CD4-positive, CD25-positive, alpha-beta regulatory T cell (primary cell): ENCODE measurements around the gene MITD1. TPM values are rescaled to one million over a fixed set of nuclear protein-coding genes. Genes with fewer than 3 reads are reported as not detected.
A peak's percentile ranks its signal among the peaks of the same experiment; 100 is the strongest.

Source experiments
- ATAC-seq, 2 donors: fragments of 150-1000 bp; cut with Tn5 transposase; one replicate each; pipeline ENCODE4 v1.10.0; 2021; ENCODE audit warnings: low read depth in 2 of 2, moderate number of reproducible peaks in 2 of 2, moderate library complexity in 1 of 2
- DNase-seq, 3 donors: peaks; one replicate each; pipeline versions ENCODE4 v3.0.0 to v3.0.0-alpha.2; 2012 to 2022; ENCODE audit warnings: mixed read lengths in 1 of 3
- H3K27ac ChIP-seq: one replicate; pipeline ENCODE4 v1.7.0; 2013; ENCODE audit warnings: mild to moderate bottlenecking, low read length; ENCODE audit not compliant: insufficient read depth, poor library complexity, severe bottlenecking
- H3K27me3 ChIP-seq: one replicate; pipeline ENCODE4 v1.7.0; 2013; ENCODE audit warnings: low read length; ENCODE audit not compliant: control insufficient read depth, insufficient read depth
- H3K36me3 ChIP-seq: one replicate; pipeline ENCODE4 v1.7.0; 2013; ENCODE audit warnings: mild to moderate bottlenecking, low read length, moderate library complexity; ENCODE audit not compliant: control insufficient read depth, insufficient read depth
- H3K4me1 ChIP-seq: 2 replicates; pipeline ENCODE4 v1.7.0; 2013; ENCODE audit warnings: mild to moderate bottlenecking, low read length; ENCODE audit not compliant: insufficient read depth, control insufficient read depth, poor library complexity, severe bottlenecking
- H3K4me3 ChIP-seq: one replicate; pipeline ENCODE4 v1.7.0; 2013; ENCODE audit warnings: low read depth, mild to moderate bottlenecking, low read length, moderate library complexity
- H3K9me3 ChIP-seq, 2 experiments: 1 replicate in 1 of 2; 2 replicates in 1 of 2; pipeline ENCODE4 v1.7.0; 2013; ENCODE audit warnings: low read length in 2 of 2, mild to moderate bottlenecking in 1 of 2, moderate library complexity in 1 of 2; ENCODE audit not compliant: control insufficient read depth in 2 of 2
- H3K27ac Mint-ChIP-seq, 3 donors: one replicate each; pipeline ENCODE4 v1.8.0; 2020 to 2022; ENCODE audit warnings: mild to moderate bottlenecking in 3 of 3, mixed read lengths in 3 of 3, moderate library complexity in 2 of 3
- H3K27me3 Mint-ChIP-seq: one replicate; pipeline ENCODE4 v1.8.0; 2022; ENCODE audit warnings: mild to moderate bottlenecking, mixed read lengths
- H3K36me3 Mint-ChIP-seq: one replicate; pipeline ENCODE4 v1.8.0; 2020; ENCODE audit warnings: mixed read lengths
- H3K4me1 Mint-ChIP-seq, 4 donors: one replicate each; pipeline ENCODE4 v1.8.0; 2020 to 2022; ENCODE audit warnings: mixed read lengths in 4 of 4, mild to moderate bottlenecking in 1 of 4
- H3K4me3 Mint-ChIP-seq, 4 donors: one replicate each; pipeline ENCODE4 v1.8.0; 2020 to 2022; ENCODE audit warnings: mild to moderate bottlenecking in 4 of 4, mixed read lengths in 4 of 4, moderate library complexity in 3 of 4
- H3K9me3 Mint-ChIP-seq, 7 donors: one replicate each; pipeline ENCODE4 v1.8.0; 2020 to 2022; ENCODE audit warnings: mixed read lengths in 7 of 7, mild to moderate bottlenecking in 3 of 7, moderate library complexity in 2 of 7
- polyA plus RNA-seq, 4 donors: library from polyadenylated mRNA; unstranded; fragments of 300-500 nt; fragmentation: Illumina TruSeq; gene quantifications; one replicate each; pipeline ENCODE4 v1.2.3, GENCODE V29; 2021
- total RNA-seq: library from RNA; stranded (reverse); gene quantifications from one replicate; pipeline ENCODE4 v1.2.3, GENCODE V29; 2022

The MITD1 gene
- total RNA-seq: 32.1 TPM
- polyA plus RNA-seq: 10 to 100 TPM; 49.8 to 69.1 (median 52.8) TPM

DNA sequence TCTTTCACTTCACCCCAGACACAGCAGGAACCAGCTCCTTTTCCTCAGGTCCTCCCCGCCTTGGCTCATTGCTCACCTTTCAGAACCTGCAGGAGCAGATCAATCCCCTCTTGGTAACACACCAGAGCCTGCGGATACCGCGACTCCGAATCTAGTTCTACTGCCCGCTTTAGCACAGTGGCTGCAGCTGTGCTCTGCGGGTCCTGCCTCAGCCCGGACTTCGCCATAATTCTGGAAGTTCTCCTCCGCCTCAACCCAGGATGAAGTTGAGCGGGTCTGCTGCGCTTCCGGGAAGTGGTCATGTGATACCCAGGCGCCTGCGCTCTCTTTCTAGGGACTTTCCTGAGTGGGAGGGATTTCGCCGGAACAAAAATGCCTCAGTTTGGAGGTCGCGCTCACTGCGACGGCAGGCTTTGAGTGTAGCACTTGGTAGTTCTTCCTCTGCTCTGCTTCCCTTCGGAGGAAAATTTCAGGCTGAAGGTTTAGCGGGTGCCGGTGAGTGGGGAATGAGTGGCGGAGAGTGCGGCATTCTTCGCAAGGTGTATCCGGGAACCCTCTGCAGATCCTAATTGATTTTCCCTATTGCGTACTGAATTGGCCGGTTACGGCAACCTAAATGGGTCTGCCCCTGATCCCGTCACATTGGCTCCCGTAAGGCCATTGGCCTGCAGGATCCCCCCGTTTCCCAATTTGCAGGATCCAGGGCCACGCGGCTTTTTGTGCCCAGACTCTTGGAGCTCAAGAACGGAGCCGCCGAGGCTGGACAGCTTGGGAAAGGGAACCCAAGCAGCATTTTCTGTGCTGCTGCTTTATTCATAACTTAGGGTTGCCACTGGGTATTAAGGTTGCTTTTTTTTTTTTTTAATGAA, at the start of gene MITD1, which contains the start of gene MRPL30:
Gene MITD1 (minus strand): TSS at position 304 of the 869 bp plus-strand sequence. CDS start 77 bp downstream, at position 227.
Gene MRPL30 (plus strand): TSS at position 430 of the 869 bp plus-strand sequence. CDS start 5,020 bp downstream, outside the sequence.
- Mint-ChIP-seq H3K27ac (peak within 1 kb of the TSS; percentile 97 to 100 (median 100)), H3K4me1 (peaks cover 34 to 84% (median 54%) of the 10 kb centered on the region in 4 donors), H3K9me3 (no peaks in the 10 kb centered on the region), H3K4me3 (peak within 1 kb of the TSS; percentile 94 to 100 (median 98)), H3K27me3 (no peaks in the 10 kb centered on the region), H3K36me3 (peaks cover 13% of the 10 kb centered on the region)
- peaks cover 47% of the 10 kb centered on the region for H3K4me1 ChIP-seq
- H3K9me3 ChIP-seq: no peaks in the 10 kb centered on the region
- H3K4me3 ChIP-seq: peak within 1 kb of the TSS; percentile 98
- H3K27ac ChIP-seq: peak within 1 kb of the TSS; percentile 90
- peak; percentile 88 to 96 (median 93) for DNase-seq
- peak; percentile 92 to 96 for ATAC-seq
- H3K27me3 ChIP-seq: no peaks in the 10 kb centered on the region
- H3K36me3 ChIP-seq: peaks cover 4% of the 10 kb centered on the region

- H3K36me3 ChIP-seq: no peaks in the 10 kb centered on the region
- DNase-seq (peak in 1 of 3 donors; percentile 21), ATAC-seq (no peak)
- H3K4me1 ChIP-seq: no peaks in the 10 kb centered on the region
- no peak overlapping the region for H3K27ac ChIP-seq
- H3K4me3 Mint-ChIP-seq: no peak overlapping the region
- H3K9me3 Mint-ChIP-seq: peaks cover 0 to 4% (median 0%) of the 10 kb centered on the region in 7 donors
- no peak overlapping the region for H3K4me3 ChIP-seq
- no peak overlapping the region for H3K27ac Mint-ChIP-seq
- no peaks in the 10 kb centered on the region for H3K27me3 Mint-ChIP-seq
- H3K27me3 ChIP-seq: no peaks in the 10 kb centered on the region
- no peaks in the 10 kb centered on the region for H3K9me3 ChIP-seq
- H3K4me1 Mint-ChIP-seq: no peaks in the 10 kb centered on the region
- H3K36me3 Mint-ChIP-seq: peaks cover 32% of the 10 kb centered on the region
Measured at GRCh38 chr2:99217929-99218501, 37.2 kb upstream of the MITD1 start.

DNA sequence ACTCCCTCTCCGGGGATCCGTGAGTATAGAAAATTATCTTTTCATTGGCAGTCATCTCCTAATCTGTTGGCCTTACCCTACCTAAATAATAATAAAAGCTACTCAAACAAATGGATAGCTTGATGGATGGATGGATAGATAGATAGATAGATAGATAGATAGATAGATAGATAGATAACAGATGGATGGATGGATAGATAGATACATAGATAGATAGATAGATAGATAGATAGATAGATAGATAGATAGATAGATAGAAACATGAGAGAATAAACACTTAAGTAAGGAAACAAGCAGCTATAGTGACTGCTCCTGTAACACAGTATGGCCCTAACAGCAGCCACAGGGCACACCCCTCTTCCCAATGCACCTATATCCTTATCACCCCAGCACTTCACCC, 35.2 kb upstream of the MITD1 start:
- Histone ChIP-seq H3K9me3 (no peaks in the 10 kb centered on the region), H3K27me3 (no peaks in the 10 kb centered on the region), H3K27ac (no peak overlapping the region), H3K4me3 (no peak overlapping the region), H3K36me3 (no peaks in the 10 kb centered on the region), H3K4me1 (no peaks in the 10 kb centered on the region)
- H3K4me3 Mint-ChIP-seq: no peak overlapping the region
- H3K27ac Mint-ChIP-seq: peak overlapping the region in 1 of 3 donors; percentile 60
- H3K36me3 Mint-ChIP-seq: peaks cover 25% of the 10 kb centered on the region
- H3K27me3 Mint-ChIP-seq: no peaks in the 10 kb centered on the region
- no peak for DNase-seq
- no peaks in the 10 kb centered on the region for H3K9me3 Mint-ChIP-seq
- no peak for ATAC-seq
- H3K4me1 Mint-ChIP-seq: no peaks in the 10 kb centered on the region

- H3K36me3 Mint-ChIP-seq: peaks cover 40% of the 10 kb centered on the region
- no peak for ATAC-seq
- no peaks in the 10 kb centered on the region for H3K27me3 Mint-ChIP-seq
- Histone ChIP-seq H3K36me3 (peaks cover 2% of the 10 kb centered on the region), H3K27me3 (no peaks in the 10 kb centered on the region), H3K4me1 (no peaks in the 10 kb centered on the region), H3K27ac (no peak overlapping the region), H3K4me3 (no peak overlapping the region), H3K9me3 (no peaks in the 10 kb centered on the region)
- peaks cover 0 to 6% (median 1%) of the 10 kb centered on the region in 7 donors for H3K9me3 Mint-ChIP-seq
- no peak overlapping the region for H3K27ac Mint-ChIP-seq
- peaks cover 0 to 11% (median 3%) of the 10 kb centered on the region in 4 donors for H3K4me1 Mint-ChIP-seq
- DNase-seq: no peak
- H3K4me3 Mint-ChIP-seq: no peak overlapping the region
Measured at GRCh38 chr2:99205491-99205890, 24.6 kb upstream of the MITD1 start.

DNA sequence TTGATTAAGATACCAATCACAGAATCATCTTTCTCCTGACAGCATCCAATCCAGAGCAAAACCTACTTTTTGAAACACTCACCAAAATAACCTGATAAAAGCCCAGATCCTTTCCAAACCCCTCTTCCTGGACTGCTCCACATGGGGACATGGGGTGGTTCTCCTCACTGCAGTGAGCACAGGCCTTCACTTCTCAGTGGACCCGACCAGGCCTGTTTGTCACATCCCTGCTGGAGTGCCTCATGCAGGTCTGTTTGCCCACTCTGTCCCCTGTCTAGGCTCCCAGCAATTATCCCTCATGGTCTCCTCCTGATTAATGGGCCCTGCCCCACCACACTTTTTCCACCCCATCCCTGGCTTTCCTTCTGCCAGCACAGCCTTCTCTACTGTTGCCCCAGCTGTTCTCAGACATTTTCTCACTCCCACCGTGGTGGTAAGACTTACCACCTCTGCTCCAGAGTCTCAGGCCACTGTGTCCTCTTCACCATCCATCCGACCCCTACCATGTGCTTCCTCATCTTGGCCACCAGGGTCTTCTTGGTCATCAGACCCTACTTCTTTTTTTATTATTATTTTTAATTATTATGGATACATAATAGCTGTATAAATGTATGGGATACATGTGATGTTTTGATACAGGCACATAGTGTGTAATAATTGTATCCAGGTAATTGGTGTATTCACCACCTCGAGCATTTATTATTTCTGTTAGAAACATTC, 21.3 kb upstream of the MITD1 start:
- Histone ChIP-seq H3K4me3 (no peak overlapping the region), H3K36me3 (peaks cover 5% of the 10 kb centered on the region), H3K9me3 (no peaks in the 10 kb centered on the region), H3K27me3 (no peaks in the 10 kb centered on the region), H3K4me1 (no peaks in the 10 kb centered on the region), H3K27ac (no peak overlapping the region)
- Mint-ChIP-seq H3K27ac (peak overlapping the region in 2 of 3 donors; percentile 6 to 76), H3K4me1 (peaks cover 0 to 3% (median under 1%) of the 10 kb centered on the region in 4 donors), H3K36me3 (peaks cover 18% of the 10 kb centered on the region), H3K9me3 (peaks cover 0 to 4% (median 0%) of the 10 kb centered on the region in 7 donors), H3K27me3 (no peaks in the 10 kb centered on the region), H3K4me3 (no peak overlapping the region)
- no peak for DNase-seq
- no peak for ATAC-seq

- Histone ChIP-seq H3K9me3 (no peaks in the 10 kb centered on the region), H3K27me3 (no peaks in the 10 kb centered on the region), H3K4me1 (no peaks in the 10 kb centered on the region), H3K36me3 (peaks cover 23% of the 10 kb centered on the region), H3K27ac (no peak overlapping the region), H3K4me3 (no peak overlapping the region)
- H3K4me3 Mint-ChIP-seq: no peak overlapping the region
- no peaks in the 10 kb centered on the region for H3K27me3 Mint-ChIP-seq
- H3K4me1 Mint-ChIP-seq: peaks cover 0 to 3% (median under 1%) of the 10 kb centered on the region in 4 donors
- peak overlapping the region; percentile 46 to 64 (median 56) for H3K27ac Mint-ChIP-seq
- no peak for ATAC-seq
- peaks cover 17% of the 10 kb centered on the region for H3K36me3 Mint-ChIP-seq
- no peak for DNase-seq
- no peaks in the 10 kb centered on the region for H3K9me3 Mint-ChIP-seq
Measured at GRCh38 chr2:99200076-99200800, 19.4 kb upstream of the MITD1 start.
